Body of pancreas (tissue), 4 donors: ENCODE results near the gene NQO2. TPM values are rescaled to one million over a fixed set of nuclear protein-coding genes. Genes with fewer than 3 reads are reported as not detected.
"Not testable (repeated sequence)": the region's sequence is repeated elsewhere in the genome, so short reads cannot be mapped to it uniquely, and the experiment has no call there.

Source experiments
- ATAC-seq: fragments of 150-250 bp; one replicate; pipeline ENCODE4 v1.9.1; 2016
- DNase-seq, 4 donors: peaks; one replicate each; pipeline ENCODE4 v3.0.0-alpha.2; 2019
- H3K27ac ChIP-seq, 4 donors: fragments of 200-600 bp; sonication (generic); 1 replicate in 3 of 4; 2 replicates in 1 of 4; pipeline versions ENCODE4 v1.5.1 to v1.6.1; 2016 to 2019; ENCODE audit warnings: mild to moderate bottlenecking in 1 of 4, mixed read lengths in 1 of 4, moderate library complexity in 1 of 4
- H3K27me3 ChIP-seq, 2 donors: fragments of 200-600 bp; sonication (generic); one replicate each; pipeline ENCODE4 v1.6.0; 2016; ENCODE audit warnings: mild to moderate bottlenecking in 1 of 2
- H3K36me3 ChIP-seq, 2 donors: fragments of 200-600 bp; sonication (generic); replicated peaks in 1 of 2; 2 replicates each; pipeline ENCODE4 v1.5.1; 2016; ENCODE audit warnings: low read depth in 2 of 2; ENCODE audit not compliant: insufficient read depth in 1 of 2
- H3K4me1 ChIP-seq: fragments of 200-600 bp; sonication (generic); one replicate; pipeline ENCODE4 v1.6.0; 2016
- H3K4me3 ChIP-seq, 2 donors: fragments of 200-600 bp; sonication (generic); 1 replicate in 1 of 2; 2 replicates in 1 of 2; pipeline ENCODE4 v1.5.1; 2016 to 2019
- H3K9me3 ChIP-seq, 3 donors: fragments of 200-600 bp; sonication (generic); 1 replicate in 2 of 3; 2 replicates in 1 of 3; pipeline ENCODE4 v1.5.1; 2016
- POLR2A ChIP-seq, 3 donors: fragments of 450-650 bp; IDR thresholded peaks; one replicate each; pipeline ENCODE4 v1.6.1; 2016; ENCODE audit warnings: antibody characterized with exemption in 3 of 3, mild to moderate bottlenecking in 2 of 3
- WGBS, 2 donors: methylation state at CpG; one replicate each; pipeline ENCODE4 v1.1.5; 2017; 5-methylcytosine and 5-hydroxymethylcytosine counted together
- intact Hi-C: fragments of 100-400 bp; cut with DNase I; formaldehyde crosslinking; loops from one replicate; pipeline ENCODE4 v1.15.1; 2023
- total RNA-seq, 2 donors: library from RNA; depleted of rRNA; stranded (reverse); fragments of >200 nt; gene quantifications; one replicate each; pipeline ENCODE4 v1.1.0, GENCODE V29; 2016
- TF ChIP-seq, protein P1 (sequence below), 7 experiments: fragments of 450-650 bp in 4 of 7; fragments of 200-600 bp in 3 of 7; sonication (generic) in 3 of 7; IDR thresholded peaks; one replicate each; pipeline ENCODE4 v1.5.1; 2016 to 2019; ENCODE audit warnings: antibody characterized with exemption in 7 of 7

Gene NQO2
- total RNA-seq, 2 donors from 2014 or later: 7.3 to 17.1 TPM

DNA sequence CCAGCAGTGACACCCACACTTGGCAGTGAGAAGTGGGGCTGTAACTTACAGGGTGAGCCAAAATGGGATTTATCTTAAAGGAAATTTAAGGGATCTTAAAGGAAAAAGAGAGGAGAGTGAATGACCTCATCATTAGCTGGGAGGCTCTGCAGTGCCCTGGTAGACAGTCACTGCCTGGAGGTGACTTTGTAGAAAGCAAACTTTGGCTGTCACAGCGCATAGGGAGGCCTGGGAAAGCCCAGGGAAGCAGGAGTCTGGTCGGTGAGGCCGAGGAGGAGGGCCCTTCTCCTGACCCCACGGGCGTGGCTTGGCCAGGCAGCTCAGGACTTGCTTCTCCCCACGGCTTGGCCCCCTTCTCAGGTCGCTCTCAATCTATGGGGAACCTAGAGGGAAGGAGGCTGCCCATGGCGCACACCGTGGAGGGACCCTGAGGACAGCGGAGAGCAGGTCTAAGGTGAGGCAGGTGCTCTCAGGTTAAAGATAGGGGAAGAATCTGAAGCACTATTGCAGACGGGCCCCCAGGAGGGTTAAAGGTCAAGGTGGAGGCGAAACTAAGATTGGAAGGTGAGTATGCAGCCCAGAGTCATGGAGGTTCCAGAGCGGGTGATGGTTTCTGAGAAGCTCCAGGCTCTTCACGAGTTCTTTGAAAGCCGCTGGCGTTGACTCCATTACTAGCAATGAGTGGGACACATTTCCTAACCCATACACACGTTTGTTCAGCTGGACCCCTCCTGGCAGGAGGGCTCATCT is 53.0 kb downstream of the NQO2 start:
- TF ChIP-seq, protein P1, sequence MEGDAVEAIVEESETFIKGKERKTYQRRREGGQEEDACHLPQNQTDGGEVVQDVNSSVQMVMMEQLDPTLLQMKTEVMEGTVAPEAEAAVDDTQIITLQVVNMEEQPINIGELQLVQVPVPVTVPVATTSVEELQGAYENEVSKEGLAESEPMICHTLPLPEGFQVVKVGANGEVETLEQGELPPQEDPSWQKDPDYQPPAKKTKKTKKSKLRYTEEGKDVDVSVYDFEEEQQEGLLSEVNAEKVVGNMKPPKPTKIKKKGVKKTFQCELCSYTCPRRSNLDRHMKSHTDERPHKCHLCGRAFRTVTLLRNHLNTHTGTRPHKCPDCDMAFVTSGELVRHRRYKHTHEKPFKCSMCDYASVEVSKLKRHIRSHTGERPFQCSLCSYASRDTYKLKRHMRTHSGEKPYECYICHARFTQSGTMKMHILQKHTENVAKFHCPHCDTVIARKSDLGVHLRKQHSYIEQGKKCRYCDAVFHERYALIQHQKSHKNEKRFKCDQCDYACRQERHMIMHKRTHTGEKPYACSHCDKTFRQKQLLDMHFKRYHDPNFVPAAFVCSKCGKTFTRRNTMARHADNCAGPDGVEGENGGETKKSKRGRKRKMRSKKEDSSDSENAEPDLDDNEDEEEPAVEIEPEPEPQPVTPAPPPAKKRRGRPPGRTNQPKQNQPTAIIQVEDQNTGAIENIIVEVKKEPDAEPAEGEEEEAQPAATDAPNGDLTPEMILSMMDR (IDR thresholded peaks at IDR 0.05): no peak
- no peak for TF ChIP-seq POLR2A (IDR thresholded peaks at IDR 0.05)
- DNase-seq (no peak), ATAC-seq (no peak)
- intact Hi-C loops: loop anchor here (5.0 kb wide), 1 partner anchor 45 kb away; no protein-coding TSS in a partner anchor
- H3K4me1 ChIP-seq: peaks cover 14% of the 10 kb centered on the region
- H3K9me3 ChIP-seq: no peaks in the 10 kb centered on the region
- 70 to 77% methylated on average over 17 of the region's 17 CpGs for WGBS, 2 donors
- H3K4me3 ChIP-seq: no peak overlapping the region
- H3K36me3 ChIP-seq: no peaks in the 10 kb centered on the region
- no peaks in the 10 kb centered on the region for H3K27me3 ChIP-seq
- no peak overlapping the region for H3K27ac ChIP-seq

DNA sequence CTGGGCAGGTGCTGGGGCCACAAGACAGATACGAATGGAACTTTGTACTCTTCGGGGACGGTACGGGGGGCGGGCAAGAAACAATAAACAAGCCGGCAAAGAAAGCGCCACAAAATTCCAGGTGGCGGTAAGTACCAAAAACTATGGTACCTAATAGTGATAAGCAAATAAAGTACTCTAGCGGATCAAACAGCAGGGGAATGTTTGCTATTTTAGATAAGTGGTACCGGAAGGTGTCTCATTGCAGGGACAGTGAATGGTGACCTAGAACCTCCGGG is 53.5 kb downstream of the NQO2 start:
- H3K27ac ChIP-seq: peak overlapping the region in 3 of 4 donors; percentile 32 to 71 (median 46)
- 12 to 21% methylated on average over 11 of the region's 11 CpGs for WGBS, 2 donors
- no peak for DNase-seq
- H3K27me3 ChIP-seq: no peaks in the 10 kb centered on the region
- intact Hi-C loops: loop anchor here (5.0 kb wide), 1 partner anchor 46 kb away; no protein-coding TSS in a partner anchor
- no peaks in the 10 kb centered on the region for H3K9me3 ChIP-seq
- TF ChIP-seq POLR2A (IDR thresholded peaks at IDR 0.05): no peak
- TF ChIP-seq, protein P1 (IDR thresholded peaks at IDR 0.05): no peak
- no peak for ATAC-seq
- no peaks in the 10 kb centered on the region for H3K36me3 ChIP-seq
- peaks cover 14% of the 10 kb centered on the region for H3K4me1 ChIP-seq
- peak overlapping the region; percentile 18 to 36 for H3K4me3 ChIP-seq

DNA sequence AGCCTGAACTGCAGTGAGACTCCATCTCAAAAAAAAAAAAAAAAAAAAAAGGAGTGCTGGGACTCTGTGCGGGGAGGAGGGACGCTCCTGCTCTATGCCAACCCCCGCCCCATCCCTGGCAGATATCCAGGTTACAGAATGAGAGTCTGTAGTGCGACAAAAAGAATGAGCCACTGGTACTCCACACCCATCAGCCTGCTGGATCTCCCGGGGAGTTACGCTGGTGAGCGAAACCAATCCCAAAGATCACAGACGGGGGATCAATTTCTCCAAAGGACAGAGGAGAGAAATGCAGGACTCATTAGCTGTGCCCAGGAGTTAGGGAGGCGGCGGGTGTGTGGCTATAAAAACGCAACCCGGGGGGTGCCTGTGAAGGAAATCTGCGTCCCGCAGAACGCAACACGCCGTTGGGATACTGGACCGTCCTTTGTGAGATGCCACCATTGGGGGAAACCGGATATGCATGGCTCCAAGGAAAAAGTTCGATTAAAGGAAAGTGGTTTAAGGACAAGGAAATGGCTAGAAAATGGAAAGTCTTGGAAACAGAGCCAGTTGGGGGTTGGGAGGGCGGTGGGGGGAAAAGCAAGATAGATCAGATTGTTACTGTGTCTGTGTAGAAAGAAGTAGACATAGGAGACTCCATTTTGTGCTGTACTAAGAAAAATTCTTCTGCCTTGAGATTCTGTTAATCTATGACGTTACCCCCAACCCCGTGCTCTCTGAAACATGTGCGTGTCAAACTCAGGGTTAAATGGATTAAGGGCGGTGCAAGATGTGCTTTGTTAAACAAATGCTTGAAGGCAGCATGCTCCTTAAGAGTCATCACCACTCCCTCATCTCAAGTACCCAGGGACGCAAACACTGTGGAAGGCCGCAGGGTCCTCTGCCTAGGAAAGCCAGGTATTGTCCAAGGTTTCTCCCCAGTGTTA is 54.8 kb downstream of the NQO2 start:
- not testable (repeated sequence) for ATAC-seq, H3K27me3 ChIP-seq, H3K4me3 ChIP-seq, H3K27ac ChIP-seq, H3K36me3 ChIP-seq, H3K9me3 ChIP-seq
- DNase-seq: peak in 3 of 4 donors; percentile 35 to 45 (median 37)
- intact Hi-C loops: loop anchor here (5.0 kb wide), 1 partner anchor 47 kb away; no protein-coding TSS in a partner anchor
- 53 to 61% methylated on average over 27 of the region's 27 CpGs for WGBS, 2 donors
- H3K4me1 ChIP-seq: peaks cover 14% of the 10 kb centered on the region

DNA sequence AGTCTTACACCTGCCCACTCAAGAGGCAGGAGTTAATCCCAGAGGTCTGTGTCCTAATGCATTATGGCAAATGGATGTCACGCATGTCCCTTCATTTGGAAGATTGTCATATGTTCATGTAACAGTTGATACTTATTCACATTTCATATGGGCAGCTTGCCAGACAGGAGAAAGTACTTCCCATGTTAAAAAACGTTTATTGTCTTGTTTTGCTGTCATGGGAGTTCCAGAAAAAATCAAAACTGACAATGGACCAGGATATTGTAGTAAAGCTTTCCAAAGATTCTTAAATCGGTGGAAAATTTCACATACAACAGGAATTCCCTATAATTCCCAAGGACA is 55.4 kb downstream of the NQO2 start:
- intact Hi-C loops, ATAC-seq: not testable (repeated sequence)

DNA sequence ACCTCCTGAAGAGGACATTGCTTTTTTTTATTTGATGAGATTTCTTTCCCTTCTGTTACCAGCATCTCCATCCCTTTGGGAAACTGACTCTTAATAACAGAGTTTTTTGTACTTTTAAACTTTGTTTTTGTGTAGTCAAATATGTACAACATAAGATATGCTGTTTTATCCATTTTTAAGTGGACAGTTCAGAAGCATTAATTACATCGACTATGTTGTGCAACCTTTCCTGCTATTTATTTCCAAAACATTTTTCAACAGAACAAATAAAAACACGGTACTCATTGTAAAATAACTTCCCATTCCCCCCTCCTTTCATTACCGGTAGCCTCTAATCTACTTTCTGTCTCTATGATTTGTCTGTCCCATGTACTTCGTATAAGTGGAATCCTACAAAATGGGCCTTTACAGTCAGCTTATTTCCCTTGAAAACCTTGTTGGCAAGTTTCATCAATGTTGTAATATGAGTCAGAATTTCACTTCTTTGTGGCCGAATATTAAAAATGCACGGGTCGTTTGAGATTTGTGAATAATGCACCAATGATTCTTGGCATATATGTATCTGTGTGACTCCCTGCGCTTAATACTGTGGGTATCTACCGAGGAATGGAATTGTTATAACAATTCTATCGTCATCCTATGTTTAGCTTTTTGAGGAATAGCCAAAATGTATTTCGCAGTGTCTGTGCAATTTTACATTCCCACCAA is 57.5 kb downstream of the NQO2 start:
- no peaks in the 10 kb centered on the region for H3K27me3 ChIP-seq
- ATAC-seq: no peak
- no peaks in the 10 kb centered on the region for H3K9me3 ChIP-seq
- no peak overlapping the region for H3K4me3 ChIP-seq
- H3K4me1 ChIP-seq: peaks cover 14% of the 10 kb centered on the region
- TF ChIP-seq, protein P1 (IDR thresholded peaks at IDR 0.05): no peak
- no peak for TF ChIP-seq POLR2A (IDR thresholded peaks at IDR 0.05)
- DNase-seq: no peak
- WGBS, 2 donors: 59 to 70% methylated on average over 11 of the region's 11 CpGs
- intact Hi-C loops: no loop called here
- no peak overlapping the region for H3K27ac ChIP-seq
- no peaks in the 10 kb centered on the region for H3K36me3 ChIP-seq

More for the DNA sequence above, 55.4 kb downstream of the NQO2 start:
- H3K4me3 ChIP-seq, DNase-seq, H3K9me3 ChIP-seq, H3K36me3 ChIP-seq, H3K27me3 ChIP-seq: not testable (repeated sequence)
- WGBS, 2 donors: 40 to 51% methylated on average over 3 of the region's 3 CpGs
- peaks cover 14% of the 10 kb centered on the region for H3K4me1 ChIP-seq
- peak overlapping the region in 2 of 4 donors; percentile 2 for H3K27ac ChIP-seq
